HepG2 (cell line): ENCODE results near the gene ZMYND12.

ENCODE experiments used
- BCLAF1 ChIP-seq: fragments of 450-650 bp; IDR thresholded peaks from 2 replicates; pipeline ENCODE4 v1.6.1; 2017; ENCODE audit warnings: mild to moderate bottlenecking
- DRAP1 ChIP-seq: IDR thresholded peaks from 2 replicates; pipeline ENCODE4 v1.6.1; 2016; ENCODE audit warnings: missing genetic modification reagents, missing compliant biosample characterization
- ZKSCAN8 ChIP-seq: IDR thresholded peaks from 2 replicates; pipeline ENCODE4 v1.6.1; 2016; ENCODE audit warnings: borderline replicate concordance, missing genetic modification reagents, missing compliant biosample characterization
- ZNF274 ChIP-seq: sonication (generic); formaldehyde crosslinking; IDR thresholded peaks from 2 replicates; pipeline ENCODE4 v1.5.1; 2020; ENCODE audit warnings: mild to moderate bottlenecking, missing genetic modification reagents

- TF ChIP-seq ZKSCAN8 (CRISPR knock-in tag) (no peak), ZNF274 (CRISPR knock-in tag) (no peak), BCLAF1 (no peak), DRAP1 (no peak)
Observed at GRCh38 chr1:42456754-42457089, 900 bp upstream of the ZMYND12 start.
